K562 (cell line): Measurements from ENCODE around the gene TP73. TPM values are rescaled to one million over a fixed set of nuclear protein-coding genes. Genes with fewer than 3 reads are reported as not detected.

ENCODE experiments used
- ATAC-seq: fragments of 200-7000 bp; cut with Tn5 transposase; 3 replicates; pipeline ENCODE4 v1.9.1; 2020; ENCODE audit warnings: moderate library complexity
- BruUV-seq: library from RNA; stranded (reverse); fragments of 400-500 nt; replicated peaks from 2 replicates; lab custom pipeline; 2021; lab: Mats Ljungman, UMichigan
- CTCF ChIA-PET: fragments of 300-600 bp; formaldehyde crosslinking; extraction: SDS; loops from one replicate; lab custom pipeline; 2021; ENCODE audit warnings: low intra/inter-chr PET ratio; lab: Yijun Ruan, JAX
- POLR2A ChIA-PET: fragments of 300-600, 350-650 bp; sonication (Branson Sonifier 250); formaldehyde crosslinking; extraction: SDS; loops from one replicate; lab custom pipeline; 2021; ENCODE audit warnings: antibody characterized with exemption, inconsistent platforms; lab: Yijun Ruan, JAX
- DNase-seq, 4 experiments: peaks; one replicate each; pipeline versions ENCODE4 v3.0.0 to v3.0.0-alpha.2; 2011 to 2018; ENCODE audit warnings: low spot score in 3 of 4, mixed read lengths in 3 of 4; ENCODE audit errors: extremely low read depth in 1 of 4
- FAIRE-seq: peaks from 2 replicates; lab custom pipeline; 2011; peaks lifted over from hg19 to GRCh38; lab: Jason Lieb, UNC
- H2AFZ ChIP-seq: 2 replicates; pipeline ENCODE4 v1.6.0; 2011; ENCODE audit warnings: low read depth, low read length, control low read depth, inconsistent platforms
- H3K27ac ChIP-seq: fragments of 200-600 bp; 3 replicates; pipeline ENCODE4 v1.8.0; 2011; ENCODE audit warnings: low read depth, mild to moderate bottlenecking, control low read depth, inconsistent platforms, low read length, moderate library complexity, mixed read lengths; ENCODE audit errors: extremely low read depth
- H3K27me3 ChIP-seq, 2 experiments: fragments of 300-600 bp in 1 of 2; 2 replicates in 1 of 2; 3 replicates in 1 of 2; pipeline versions ENCODE4 v1.6.0 to v1.8.0; 2011; ENCODE audit warnings: inconsistent platforms in 2 of 2, low read length in 2 of 2, mild to moderate bottlenecking in 1 of 2, mixed read lengths in 1 of 2, moderate library complexity in 1 of 2; ENCODE audit not compliant: control insufficient read depth in 2 of 2, insufficient read depth in 2 of 2
- H3K36me3 ChIP-seq: fragments of 300-600 bp; 3 replicates; pipeline ENCODE4 v1.8.0; 2011; ENCODE audit warnings: mild to moderate bottlenecking, low read length, inconsistent platforms; ENCODE audit not compliant: control insufficient read depth, insufficient read depth
- H3K4me1 ChIP-seq, 2 experiments: fragments of 200-600 bp in 1 of 2; replicated peaks in 1 of 2; 2 replicates in 1 of 2; 3 replicates in 1 of 2; pipeline versions ENCODE4 v1.5.1 to v1.8.0; 2011; ENCODE audit warnings: inconsistent platforms in 2 of 2, low read length in 2 of 2, mild to moderate bottlenecking in 1 of 2, mixed read lengths in 1 of 2, moderate library complexity in 1 of 2; ENCODE audit not compliant: control insufficient read depth in 2 of 2, insufficient read depth in 2 of 2
- H3K4me2 ChIP-seq: 2 replicates; pipeline ENCODE4 v1.6.1; 2011; ENCODE audit warnings: low read length, control low read depth, inconsistent platforms, mixed read lengths; ENCODE audit not compliant: insufficient read depth
- H3K4me3 ChIP-seq: fragments of 200-600 bp; sonication (generic), shearing (Covaris generic); 2 replicates; pipeline ENCODE4 v1.5.1; 2016; ENCODE audit warnings: control low read depth, inconsistent platforms
- H3K79me2 ChIP-seq: fragments of 200-600 bp; 3 replicates; pipeline ENCODE4 v1.8.0; 2011; ENCODE audit warnings: low read length, inconsistent platforms; ENCODE audit not compliant: control insufficient read depth, insufficient read depth
- H3K9ac ChIP-seq, 2 experiments: 2 replicates each; pipeline versions ENCODE4 v1.6.0 to v1.6.1; 2011; ENCODE audit warnings: low read depth in 2 of 2, low read length in 2 of 2, control low read depth in 1 of 2, inconsistent platforms in 1 of 2, mild to moderate bottlenecking in 1 of 2, mixed read lengths in 1 of 2; ENCODE audit not compliant: insufficient read depth in 1 of 2
- H3K9me1 ChIP-seq: one replicate; pipeline ENCODE4 v1.6.0; 2011; ENCODE audit warnings: inconsistent platforms, mild to moderate bottlenecking, low read length, moderate library complexity; ENCODE audit not compliant: control insufficient read depth, insufficient read depth
- H3K9me3 ChIP-seq: replicated peaks from 2 replicates; pipeline ENCODE4 v1.5.1; 2011; ENCODE audit warnings: low read depth, low read length, inconsistent platforms; ENCODE audit not compliant: control insufficient read depth, insufficient read depth
- H4K20me1 ChIP-seq: replicated peaks from 2 replicates; pipeline ENCODE4 v1.6.1; 2011; ENCODE audit warnings: low read length, inconsistent platforms, mixed read lengths; ENCODE audit not compliant: control insufficient read depth, insufficient read depth
- EP300 ChIP-seq: IDR thresholded peaks from 2 replicates; pipeline ENCODE4 v1.6.1; 2012; ENCODE audit warnings: low read length, improper control_type of control experiment
- HDAC3 ChIP-seq: fragments of 450-650 bp; IDR thresholded peaks from 2 replicates; pipeline ENCODE4 v1.6.1; 2018; ENCODE audit warnings: borderline replicate concordance, mild to moderate bottlenecking, moderate library complexity; ENCODE audit not compliant: partially characterized antibody
- HNRNPL ChIP-seq: fragments of 200-400 bp; formaldehyde crosslinking; IDR thresholded peaks from 2 replicates; pipeline ENCODE4 v1.6.1; 2017; ENCODE audit warnings: low read depth, mild to moderate bottlenecking, low read length
- NFRKB ChIP-seq: fragments of 450-650 bp; IDR thresholded peaks from 2 replicates; pipeline ENCODE4 v1.6.1; 2016; ENCODE audit warnings: low read depth
- PRPF4 ChIP-seq: fragments of 200-400 bp; formaldehyde crosslinking; IDR thresholded peaks from one replicate; pipeline ENCODE4 v1.6.1; 2017; ENCODE audit warnings: low read length, low read depth, mild to moderate bottlenecking; ENCODE audit not compliant: insufficient read depth, poor library complexity, severe bottlenecking
- RBM22 ChIP-seq: fragments of 200-400 bp; formaldehyde crosslinking; IDR thresholded peaks from 2 replicates; pipeline ENCODE4 v1.6.1; 2018; ENCODE audit warnings: low read length, low read depth; ENCODE audit not compliant: poor library complexity, severe bottlenecking
- SAFB ChIP-seq: fragments of 200-400 bp; formaldehyde crosslinking; IDR thresholded peaks from 2 replicates; pipeline ENCODE4 v1.6.1; 2017; ENCODE audit warnings: low read depth, low read length, borderline replicate concordance
- SIX5 ChIP-seq, 2 experiments: IDR thresholded peaks; 2 replicates each; pipeline ENCODE4 v1.6.1; 2011; ENCODE audit warnings: low read length in 2 of 2, borderline replicate concordance in 1 of 2, low read depth in 1 of 2, mild to moderate bottlenecking in 1 of 2, moderate library complexity in 1 of 2; ENCODE audit not compliant: insufficient read depth in 1 of 2
- SOX6 ChIP-seq: fragments of 450-650 bp; IDR thresholded peaks from 2 replicates; pipeline ENCODE4 v1.6.1; 2014; ENCODE audit warnings: mild to moderate bottlenecking
- ZNF444 ChIP-seq: fragments of 250-450 bp; sonication (Bioruptor Pico); IDR thresholded peaks from 2 replicates; pipeline ENCODE4 v1.4.0; 2020; ENCODE audit warnings: mild to moderate bottlenecking, moderate library complexity
- WGBS: fragments of 100-300 bp; shearing (Covaris generic); methylation state at CpG from one replicate; pipeline ENCODE4 v1.1.6; 2016; ENCODE audit warnings: low coverage, mixed read lengths; ENCODE audit not compliant: insufficient coverage; ENCODE audit errors: missing lambda C conversion rate; 5-methylcytosine and 5-hydroxymethylcytosine counted together
- in situ Hi-C: fragments of 300-500 bp; cut with MboI; formaldehyde crosslinking; loops from 4 replicates; pipeline ENCODE4 v1.15.0; 2018; ENCODE audit warnings: inconsistent platforms, mixed read lengths
- intact Hi-C: fragments of 100-400 bp; cut with micrococcal nuclease; formaldehyde crosslinking; loops from 2 replicates; pipeline ENCODE4 v1.14.2; 2022
- polyA plus RNA-seq, 8 experiments: library from polyadenylated mRNA; depleted of rRNA in 4 of 8; stranded (reverse) in 5 of 8; unstranded in 3 of 8; fragments of >200 nt; fragmentation: Nextera tagmentation in 2 of 8; fragmentation: Illumina TruSeq in 1 of 8; extraction: Ambion mirVana in 2 of 8; extraction: Trizol in 1 of 8; gene quantifications; 2 replicates each; pipeline versions ENCODE4 v1.2.1 to v1.2.3, GENCODE V29; 2011 to 2014; ENCODE audit warnings: inconsistent platforms in 1 of 8, missing spikeins in 1 of 8
- total RNA-seq, 7 experiments: library from RNA; depleted of rRNA in 6 of 7; stranded (reverse); fragments of >200 nt in 6 of 7; fragmentation: Illumina TruSeq in 2 of 7; extraction: Trizol in 2 of 7; gene quantifications; 2 replicates each; pipeline versions ENCODE4 v1.2.1 to v1.2.3, GENCODE V29; 2011 to 2021; ENCODE audit warnings: low replicate concordance in 1 of 7
- TF ChIP-seq, protein P1 (sequence below), 3 experiments: fragments of 200-800 bp in 1 of 3; fragments of 250-450 bp in 1 of 3; fragments of 450-650 bp in 1 of 3; sonication (Bioruptor Pico) in 1 of 3; sonication (Bioruptor generic) in 1 of 3; formaldehyde crosslinking in 1 of 3; IDR thresholded peaks; 2 replicates each; pipeline versions ENCODE4 v1.6.1 to v1.8.0; 2016 to 2022; ENCODE audit warnings: mild to moderate bottlenecking in 2 of 3, missing genetic modification characterization in 2 of 3, missing compliant biosample characterization in 1 of 3, moderate library complexity in 1 of 3
- TF ChIP-seq, protein P2 (sequence below): fragments of 450-650 bp; IDR thresholded peaks from 2 replicates; pipeline ENCODE4 v1.6.1; 2016; ENCODE audit warnings: low read depth, mild to moderate bottlenecking, moderate library complexity

The TP73 gene
- total and polyA plus RNA-seq, 9 of the 15 experiments (the other 6 are each of a cell fraction or from before 2014, with no cell fraction given): 0.07 to 1.6 (median 0.40) TPM; not detected in 2

- ATAC-seq (peak; percentile 51), DNase-seq (peak; percentile 66 to 98 (median 84)), FAIRE-seq (peak; percentile 100)
- Histone ChIP-seq H3K36me3 (peaks cover 22% of the 10 kb centered on the region; the same call in 2 of the 3 replicates), H3K4me2 (peak overlapping the region; percentile 92), H3K4me1 (peaks cover 26 to 93% of the 10 kb centered on the region in 2 experiments), H3K79me2 (peaks cover 38% of the 10 kb centered on the region), H2AFZ (peak overlapping the region; percentile 10; the same call in 1 of the 2 replicates), H3K9me3 (no peaks in the 10 kb centered on the region), H3K4me3 (peak overlapping the region; percentile 65; the same call in 1 of the 2 replicates), H3K27me3 (no peaks in the 10 kb centered on the region), H3K27ac (peak overlapping the region; percentile 66), H4K20me1 (no peaks in the 10 kb centered on the region), H3K9ac (peak overlapping the region; percentile 10 to 59; a peak in 2 of 4 replicates), H3K9me1 (peaks cover 5% of the 10 kb centered on the region)
- intact Hi-C loops (loop anchor here (2.0 to 5.0 kb wide), 4 partner anchors 28 to 126 kb away; partner anchors contain the start of genes C1orf174, CEP104 and DFFB), in situ Hi-C loops (no loop called here)
- under 1% methylated on average over 16 of the region's 17 CpGs for WGBS
- BruUV-seq: no TSS peak
- CTCF ChIA-PET: no interaction called here
- POLR2A ChIA-PET: interaction anchor here (0.6 to 2.3 kb wide), 12 partner anchors 10 to 128 kb away, joined by 3 to 14 read pairs (median 4); partner anchors contain the start of gene LRRC47
- TF ChIP-seq RBM22 (no peak), SIX5 (IDR thresholded peaks at IDR 0.05; ENCODE audit: borderline replicate concordance in 1 of 2, insufficient read depth in 1 of 2, low read depth in 1 of 2, low read length in 2 of 2) (no peak), PRPF4 (no peak), EP300 (peak; percentile 93), HDAC3 (no peak), SOX6 (peak; percentile 88), HNRNPL (no peak), ZNF444 (no peak), NFRKB (no peak; the same call in 1 of the 2 replicates), SAFB (no peak)
- TF ChIP-seq, protein P1, sequence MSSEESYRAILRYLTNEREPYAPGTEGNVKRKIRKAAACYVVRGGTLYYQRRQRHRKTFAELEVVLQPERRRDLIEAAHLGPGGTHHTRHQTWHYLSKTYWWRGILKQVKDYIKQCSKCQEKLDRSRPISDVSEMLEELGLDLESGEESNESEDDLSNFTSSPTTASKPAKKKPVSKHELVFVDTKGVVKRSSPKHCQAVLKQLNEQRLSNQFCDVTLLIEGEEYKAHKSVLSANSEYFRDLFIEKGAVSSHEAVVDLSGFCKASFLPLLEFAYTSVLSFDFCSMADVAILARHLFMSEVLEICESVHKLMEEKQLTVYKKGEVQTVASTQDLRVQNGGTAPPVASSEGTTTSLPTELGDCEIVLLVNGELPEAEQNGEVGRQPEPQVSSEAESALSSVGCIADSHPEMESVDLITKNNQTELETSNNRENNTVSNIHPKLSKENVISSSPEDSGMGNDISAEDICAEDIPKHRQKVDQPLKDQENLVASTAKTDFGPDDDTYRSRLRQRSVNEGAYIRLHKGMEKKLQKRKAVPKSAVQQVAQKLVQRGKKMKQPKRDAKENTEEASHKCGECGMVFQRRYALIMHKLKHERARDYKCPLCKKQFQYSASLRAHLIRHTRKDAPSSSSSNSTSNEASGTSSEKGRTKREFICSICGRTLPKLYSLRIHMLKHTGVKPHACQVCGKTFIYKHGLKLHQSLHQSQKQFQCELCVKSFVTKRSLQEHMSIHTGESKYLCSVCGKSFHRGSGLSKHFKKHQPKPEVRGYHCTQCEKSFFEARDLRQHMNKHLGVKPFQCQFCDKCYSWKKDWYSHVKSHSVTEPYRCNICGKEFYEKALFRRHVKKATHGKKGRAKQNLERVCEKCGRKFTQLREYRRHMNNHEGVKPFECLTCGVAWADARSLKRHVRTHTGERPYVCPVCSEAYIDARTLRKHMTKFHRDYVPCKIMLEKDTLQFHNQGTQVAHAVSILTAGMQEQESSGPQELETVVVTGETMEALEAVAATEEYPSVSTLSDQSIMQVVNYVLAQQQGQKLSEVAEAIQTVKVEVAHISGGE (CRISPR knock-in tag; IDR thresholded peaks at IDR 0.05): peak in 1 of 3 experiments; percentile 56; a peak in 1 of 6 replicates
- TF ChIP-seq, protein P2, sequence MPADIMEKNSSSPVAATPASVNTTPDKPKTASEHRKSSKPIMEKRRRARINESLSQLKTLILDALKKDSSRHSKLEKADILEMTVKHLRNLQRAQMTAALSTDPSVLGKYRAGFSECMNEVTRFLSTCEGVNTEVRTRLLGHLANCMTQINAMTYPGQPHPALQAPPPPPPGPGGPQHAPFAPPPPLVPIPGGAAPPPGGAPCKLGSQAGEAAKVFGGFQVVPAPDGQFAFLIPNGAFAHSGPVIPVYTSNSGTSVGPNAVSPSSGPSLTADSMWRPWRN: peak; percentile 76; the same call in 1 of the 2 replicates
These were observed 122.7 kb downstream of the TP73 start for GRCh38 chr1:3774946-3775489.
